Stimulated activated naive CD4-positive, alpha-beta T cell treated with Interleukin-2 at 50 U/mL for 16 hours (primary cell): ENCODE results near the gene NTPCR.
"Not testable (repeated sequence)": the region's sequence is repeated elsewhere in the genome, so short reads cannot be mapped to it uniquely, and the experiment has no call there.

ENCODE experiments used
- DNase-seq: peaks from one replicate; lab custom pipeline; 2025; lab: John Stamatoyannopoulos, UW

Gene NTPCR

DNA sequence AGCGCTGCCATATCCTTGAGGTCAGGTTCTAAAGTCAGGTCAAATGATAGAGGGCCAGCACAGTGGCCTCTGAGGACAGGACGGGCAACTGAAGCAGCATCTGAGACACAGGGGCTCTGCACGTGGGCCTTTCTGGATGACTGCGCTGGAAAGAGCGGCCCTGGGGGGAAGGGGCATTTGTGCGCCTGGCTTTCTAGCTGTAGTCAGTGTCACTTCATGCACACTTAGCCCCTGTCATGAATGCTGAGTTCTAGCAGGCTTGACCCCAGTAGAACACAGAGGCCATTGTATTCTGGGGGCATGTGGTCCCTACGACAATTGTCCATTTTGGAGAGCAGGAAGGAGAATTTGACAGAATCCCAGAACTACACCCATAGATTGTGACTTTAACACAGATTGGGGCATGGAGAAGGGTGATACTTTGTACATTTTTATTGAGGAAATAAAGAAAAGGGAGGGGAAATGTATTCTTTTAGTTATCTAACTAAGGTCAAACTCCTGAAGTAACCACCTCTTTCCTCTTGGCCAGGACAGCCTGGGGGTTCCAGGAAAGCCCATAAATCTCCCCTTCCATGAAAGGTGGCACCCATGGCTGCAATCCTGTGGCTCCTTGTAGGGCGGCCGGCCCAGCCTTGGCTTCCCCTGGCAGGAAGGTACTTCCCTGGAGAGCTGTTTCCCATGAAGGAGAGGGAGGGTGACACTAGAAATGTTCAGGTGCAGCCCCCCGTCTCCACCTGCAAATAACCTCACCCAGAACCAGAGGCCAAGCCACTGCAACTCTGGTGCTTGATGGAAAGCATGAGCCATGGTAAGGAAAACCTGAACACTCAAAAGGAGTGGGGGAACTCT, 34.4 kb downstream of the NTPCR start:
- no peak for DNase-seq

DNA sequence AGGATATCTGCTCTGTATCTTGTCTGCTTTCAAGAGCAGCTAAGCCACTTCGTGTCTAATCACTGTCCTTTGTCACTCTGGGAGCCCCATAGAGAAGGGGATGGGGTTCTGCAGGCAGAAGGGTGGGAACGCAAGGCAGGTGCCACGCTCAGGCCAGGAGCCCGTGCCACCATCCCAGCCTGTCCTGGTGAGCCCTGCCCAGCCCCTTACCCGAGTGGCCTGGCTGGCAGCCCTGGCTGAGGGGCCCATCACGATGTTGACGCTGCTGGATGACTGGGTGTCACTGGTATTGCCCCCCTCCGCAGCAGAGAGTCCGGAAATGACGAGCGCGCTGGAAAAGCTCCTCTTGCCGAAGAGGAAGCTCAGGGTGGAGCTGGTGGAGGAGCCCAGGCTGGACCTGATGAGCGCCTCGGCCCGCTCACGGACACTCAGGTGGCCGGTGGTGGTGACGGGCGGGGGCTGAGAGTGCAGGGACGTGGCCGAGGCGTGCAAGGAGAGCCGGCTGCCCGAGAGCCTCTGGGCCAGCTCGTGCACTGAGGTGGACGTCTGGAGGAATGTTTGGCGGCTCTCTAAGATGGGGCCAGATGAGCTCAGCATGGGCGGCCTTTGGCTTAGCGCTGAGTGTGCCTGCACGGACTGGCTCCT, 35.6 kb downstream of the NTPCR start:
- no peak for DNase-seq

DNA sequence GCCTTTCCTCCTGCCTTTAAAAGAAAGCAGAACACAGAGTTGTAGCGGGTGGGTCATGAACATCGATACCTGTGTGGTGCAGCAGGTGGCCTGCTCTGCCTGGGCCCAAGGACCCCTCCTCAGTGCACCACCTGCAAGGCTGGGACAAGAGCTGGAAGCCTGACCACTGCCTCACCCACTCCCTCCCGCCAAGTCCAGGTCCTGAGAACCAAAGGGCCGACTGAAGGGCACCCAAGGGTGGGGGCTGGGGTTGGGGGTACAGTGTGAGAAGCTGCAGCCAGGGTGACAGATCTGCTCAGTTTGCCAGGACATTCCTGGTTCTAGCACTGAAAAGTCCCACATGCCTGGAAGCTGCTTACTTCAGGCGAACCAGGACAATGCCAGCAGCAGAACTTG, 36.1 kb downstream of the NTPCR start:
- no peak for DNase-seq

DNA sequence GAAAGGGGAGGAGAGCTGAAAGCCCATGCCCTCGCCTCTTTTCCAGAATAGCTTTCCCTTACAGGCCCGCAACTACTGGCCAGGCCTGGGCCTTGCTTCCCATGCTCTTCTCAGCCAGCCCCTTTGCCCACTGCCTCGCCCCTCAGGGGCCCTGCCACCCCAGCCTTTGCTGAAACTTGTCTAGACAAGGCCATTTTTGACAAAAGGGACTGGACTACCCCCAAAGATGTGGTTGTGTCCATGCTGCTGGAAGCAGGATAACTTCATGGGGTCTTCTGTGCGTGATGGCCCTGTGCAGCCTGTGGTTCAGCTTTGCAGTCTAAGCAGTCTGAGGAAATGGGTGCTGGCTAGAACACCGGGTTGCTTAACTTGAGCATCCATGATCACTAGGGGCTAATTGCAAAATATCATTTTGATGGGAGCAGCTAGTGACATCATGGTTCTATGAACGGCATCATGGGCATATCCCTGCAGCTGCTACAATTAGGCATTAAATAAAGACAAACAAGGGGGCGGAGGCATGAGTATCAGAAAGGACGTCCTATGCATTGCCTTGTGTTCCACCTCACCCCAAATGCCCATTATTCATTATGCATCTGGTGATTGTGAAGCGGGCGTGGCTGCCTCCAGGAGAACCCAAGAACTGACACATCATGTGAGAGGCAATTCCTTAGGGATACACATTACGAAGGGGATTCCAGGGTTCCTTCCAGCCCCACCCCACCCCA, 36.8 kb downstream of the NTPCR start:
- no peak for DNase-seq

- no peak for DNase-seq
Measured at GRCh38 chr1:232987774-232988140, 37.3 kb downstream of the NTPCR start.

DNA sequence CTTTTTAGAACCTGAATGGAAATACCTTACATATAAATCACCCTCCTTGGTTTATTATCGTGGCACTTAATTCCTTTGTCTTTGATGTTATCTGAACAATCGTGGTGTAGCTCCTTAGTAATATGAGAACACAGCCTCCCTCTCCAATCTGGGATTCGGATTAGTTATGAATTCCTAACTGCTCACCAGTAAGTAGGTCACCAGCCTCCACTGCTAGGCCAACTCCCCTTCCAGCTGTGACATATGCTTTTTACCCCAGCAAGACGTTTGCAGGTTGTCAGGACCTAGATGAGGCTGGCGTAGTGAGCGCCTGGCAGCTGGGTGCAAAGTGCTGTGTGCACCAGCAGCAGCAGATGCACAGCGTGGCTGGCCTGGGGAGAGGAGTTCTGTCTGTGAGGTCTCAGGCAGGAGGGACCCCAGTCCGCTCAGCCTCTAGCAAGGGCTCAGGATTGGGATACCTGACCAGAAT, 38.2 kb downstream of the NTPCR start:
- no peak for DNase-seq

DNA sequence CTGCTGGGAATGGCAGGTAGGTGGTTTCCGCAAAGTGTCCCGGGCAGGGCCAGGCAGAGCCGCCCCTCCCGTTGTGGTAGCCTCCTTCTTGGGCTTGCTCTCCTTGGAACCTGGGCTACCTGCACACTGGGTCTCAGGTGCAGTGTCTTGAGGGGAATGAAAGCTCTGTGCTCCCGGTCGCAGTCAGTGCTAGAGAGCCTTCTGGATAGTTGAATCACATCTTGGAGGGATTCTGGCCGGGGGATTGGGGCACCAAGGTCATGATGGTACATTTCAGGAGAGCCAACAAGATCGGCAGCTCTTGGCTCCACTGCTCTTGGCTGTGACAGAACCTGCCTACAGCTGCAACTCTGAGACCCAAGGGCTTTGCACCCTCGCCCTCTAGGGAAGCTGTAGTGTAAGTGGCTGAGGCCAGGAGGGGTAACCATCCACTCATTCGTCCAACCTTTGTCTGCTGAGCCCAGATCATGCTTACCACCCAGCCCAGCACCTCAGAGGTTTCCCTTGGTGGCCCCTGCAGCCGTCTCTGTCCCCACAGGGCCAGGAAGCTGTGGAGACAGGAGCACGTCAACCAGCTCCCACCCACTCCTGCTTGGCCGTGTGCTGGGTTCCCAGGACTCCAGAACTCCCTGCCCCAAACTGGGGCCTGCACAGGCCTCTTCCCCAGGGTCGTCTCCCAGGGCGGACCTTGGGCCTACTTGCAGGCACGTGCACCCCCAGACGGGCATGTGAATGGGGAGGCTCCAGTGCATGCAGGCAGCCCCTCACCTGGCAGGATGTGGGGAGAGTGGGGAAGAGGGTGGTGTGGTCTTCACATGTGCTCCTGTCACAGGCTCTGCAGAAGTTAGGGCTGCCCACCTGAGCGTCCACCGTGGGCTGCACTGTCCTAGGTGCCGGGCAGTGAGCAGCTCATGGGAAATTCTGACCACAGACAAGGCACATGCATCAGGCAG, 40.0 kb downstream of the NTPCR start:
- DNase-seq = no peak

- no peak for DNase-seq
Measured at GRCh38 chr1:232991238-232991637, 40.8 kb downstream of the NTPCR start.

DNA sequence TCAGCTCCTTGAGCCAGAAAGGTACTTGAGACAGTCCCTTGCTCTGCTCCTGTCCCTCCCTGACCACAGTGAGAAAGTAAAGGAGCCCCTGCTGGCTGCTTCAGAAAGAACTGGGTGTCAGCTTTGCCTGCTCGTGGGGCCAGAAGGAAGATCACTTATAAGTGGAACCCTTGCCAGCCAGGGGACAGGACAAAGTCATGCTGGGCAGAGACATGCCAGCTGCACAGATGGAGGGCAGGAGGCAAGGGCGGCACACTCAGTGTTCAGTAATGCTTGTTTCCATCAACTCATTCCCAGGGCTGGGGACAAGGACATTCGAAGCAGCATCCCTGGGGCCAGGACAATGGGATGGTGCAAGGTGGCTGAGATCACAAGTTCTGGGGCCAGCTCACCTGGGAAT, 41.8 kb downstream of the NTPCR start:
- no peak for DNase-seq

GRCh38 chr1:232993555-232993954, 43.1 kb downstream of the NTPCR start:
- no peak for DNase-seq

- no peak for DNase-seq
Measured at GRCh38 chr1:232995189-232995588, 44.8 kb downstream of the NTPCR start.

- no peak for DNase-seq
Measured at GRCh38 chr1:232996143-232996542, 45.7 kb downstream of the NTPCR start.

DNA sequence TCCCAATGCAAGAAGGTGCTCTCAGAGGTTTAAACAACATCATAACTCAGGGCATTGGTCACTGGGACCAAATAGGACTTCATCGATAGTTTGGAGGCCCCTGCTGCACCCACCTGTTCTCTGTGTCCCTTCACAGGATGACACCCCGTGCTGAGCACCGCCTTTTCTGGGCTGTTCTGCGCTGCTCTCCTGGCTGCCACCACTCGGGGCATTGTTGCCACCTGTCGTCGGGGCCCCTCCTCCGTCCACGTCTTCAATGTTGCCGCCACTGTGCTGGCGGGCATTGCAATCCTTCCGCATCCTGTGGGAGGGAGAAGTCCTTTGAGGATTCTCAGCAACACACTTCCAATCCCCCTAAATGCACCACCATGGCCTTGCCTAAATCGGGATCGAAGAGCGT, 47.7 kb downstream of the NTPCR start:
- DNase-seq = no peak

- no peak for DNase-seq
Measured at GRCh38 chr1:232998646-232999045, 48.2 kb downstream of the NTPCR start.

DNA sequence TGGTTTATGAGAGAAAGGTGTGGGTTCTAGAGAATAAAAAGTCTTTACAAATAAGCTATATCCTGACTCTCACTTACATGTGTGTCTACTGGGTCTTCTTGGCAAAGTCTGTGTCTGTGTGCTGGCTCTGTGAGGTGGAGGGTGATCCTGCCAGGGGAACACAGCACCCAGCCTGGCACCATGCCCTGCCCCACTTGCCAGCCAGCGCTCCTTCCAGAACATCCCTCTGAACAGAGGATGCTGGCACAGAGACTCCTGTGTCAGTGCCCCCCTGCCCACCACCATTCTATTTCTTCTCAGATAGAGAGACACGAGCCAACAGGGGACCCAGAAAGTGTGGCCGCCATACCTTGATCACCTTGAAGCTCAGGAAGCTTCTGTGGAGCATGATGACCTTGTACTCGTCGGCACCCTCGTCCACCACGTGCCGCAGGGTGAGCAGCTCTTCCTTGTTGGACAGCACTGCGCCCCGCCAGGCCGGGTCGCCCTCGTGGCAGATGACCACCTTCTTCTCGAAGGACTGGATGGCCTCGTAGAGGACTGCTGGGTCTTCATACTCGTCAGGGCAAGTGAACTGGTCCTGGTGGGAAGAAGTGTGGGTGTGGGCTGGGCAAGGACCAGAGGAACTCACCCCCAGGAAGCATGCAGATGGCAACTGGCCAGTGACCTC, 49.7 kb downstream of the NTPCR start:
- no peak for DNase-seq

DNA sequence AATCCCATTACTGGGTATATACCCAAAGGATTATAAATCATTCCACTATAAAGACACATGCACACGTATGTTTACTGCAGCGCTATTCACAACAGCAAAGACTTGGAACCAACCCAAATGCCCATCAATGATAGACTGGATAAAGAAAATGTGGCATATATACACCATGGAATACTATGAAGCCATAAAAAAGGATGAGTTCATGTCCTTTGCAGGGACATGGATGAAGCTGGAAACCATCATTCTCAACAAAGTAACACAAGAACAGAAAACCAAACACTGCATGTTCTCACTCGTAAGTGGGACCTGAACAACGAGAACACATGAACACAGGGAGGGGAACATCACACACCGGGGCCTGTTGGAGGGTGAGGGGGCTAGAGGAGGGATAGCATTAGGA, 53.2 kb downstream of the NTPCR start:
- not testable (repeated sequence) for DNase-seq

- no peak for DNase-seq
Measured at GRCh38 chr1:233004451-233004850, 54.0 kb downstream of the NTPCR start.

DNA sequence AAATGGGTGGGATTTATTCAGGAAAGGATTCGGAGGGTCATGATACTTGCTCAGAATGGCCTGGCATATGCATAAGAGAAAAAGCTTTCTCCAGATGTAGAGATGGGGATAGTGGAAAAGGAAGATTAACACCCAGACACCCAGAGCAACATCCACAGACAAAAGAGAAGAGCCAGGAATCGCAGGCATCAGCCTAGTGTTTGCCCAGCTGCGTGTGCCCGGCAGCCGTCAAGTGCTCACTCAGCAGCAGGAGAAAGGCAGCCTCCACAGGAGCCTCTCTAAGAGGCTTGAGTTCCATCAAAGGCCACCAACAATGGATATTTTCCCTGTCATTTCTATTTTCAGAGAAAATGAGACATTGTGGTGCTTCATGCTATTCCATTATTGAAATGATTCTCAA, 54.7 kb downstream of the NTPCR start:
- no peak for DNase-seq

DNA sequence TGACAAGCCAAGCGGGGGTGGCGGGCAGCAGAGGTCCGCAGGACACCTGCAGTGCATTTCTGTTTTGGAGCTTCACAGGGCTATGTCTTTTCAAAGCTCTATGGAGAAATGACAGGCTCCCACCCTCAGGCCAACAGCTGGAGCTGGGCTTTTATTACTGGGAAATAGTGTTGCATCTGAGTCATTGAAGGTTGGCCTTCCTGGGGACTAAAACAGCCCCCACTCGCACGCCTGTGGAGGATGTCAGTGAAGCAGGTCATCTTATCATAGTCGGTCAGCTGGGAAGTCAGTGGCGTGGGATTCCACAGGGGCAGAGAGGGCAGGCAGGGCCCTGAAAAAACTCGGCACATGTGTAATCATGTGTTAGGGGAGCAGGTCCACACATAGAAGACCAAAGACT, 55.3 kb downstream of the NTPCR start:
- no peak for DNase-seq

GRCh38 chr1:233006108-233006507, 55.7 kb downstream of the NTPCR start:
- DNase-seq = no peak

DNA sequence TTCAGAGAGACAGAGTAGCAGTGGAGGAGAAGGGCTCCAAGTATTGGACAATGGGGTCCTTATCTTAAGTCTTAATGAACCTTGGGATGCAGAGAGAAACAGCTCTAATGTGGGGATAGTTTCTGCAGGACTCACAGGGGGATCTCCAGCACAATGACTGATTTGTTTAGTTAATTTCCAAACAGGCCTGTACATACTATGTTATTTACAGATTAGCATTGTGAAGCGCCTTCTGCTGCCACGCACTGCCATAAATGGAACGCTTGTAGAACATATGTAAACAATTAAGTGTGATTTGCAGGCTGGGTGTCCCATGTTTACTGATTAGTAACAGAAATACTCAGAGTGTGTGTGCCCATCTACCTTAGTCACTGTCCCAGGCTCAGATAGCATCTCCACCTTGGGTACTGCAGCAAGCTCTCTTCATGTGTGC, 56.1 kb downstream of the NTPCR start:
- DNase-seq = no peak
